CD8-positive, alpha-beta memory T cell (primary cell): ENCODE measurements around the gene CABYR. TPM values are rescaled to one million over a fixed set of nuclear protein-coding genes. Genes with fewer than 3 reads are reported as not detected.

Experiments used
- CTCF ChIA-PET: fragments of 350-600 bp; sonication (Branson Sonifier 250); formaldehyde crosslinking; loops from one replicate; lab custom pipeline; 2021; ENCODE audit warnings: antibody characterized with exemption; lab: Charles Lee
- POLR2A ChIA-PET: fragments of 350-600 bp; sonication (Branson Sonifier 250); formaldehyde crosslinking; loops from one replicate; lab custom pipeline; 2021; ENCODE audit warnings: antibody characterized with exemption; lab: Charles Lee
- DNase-seq, 5 donors: peaks; one replicate each; pipeline versions ENCODE4 v3.0.0 to v3.0.0-alpha.2; 2020 to 2022; ENCODE audit warnings: mixed read lengths in 1 of 5
- H3K27ac ChIP-seq: one replicate; pipeline ENCODE4 v1.7.0; 2013; ENCODE audit warnings: low read depth, mild to moderate bottlenecking, low read length, moderate library complexity
- H3K27me3 ChIP-seq: 2 replicates; pipeline ENCODE4 v1.7.0; 2013; ENCODE audit warnings: low read length, mild to moderate bottlenecking; ENCODE audit not compliant: insufficient read depth, poor library complexity, severe bottlenecking
- H3K36me3 ChIP-seq: 2 replicates; pipeline ENCODE4 v1.7.0; 2013; ENCODE audit warnings: mild to moderate bottlenecking, low read length, moderate library complexity; ENCODE audit not compliant: insufficient read depth
- H3K4me1 ChIP-seq: 2 replicates; pipeline ENCODE4 v1.7.0; 2013; ENCODE audit warnings: mild to moderate bottlenecking, low read length, moderate library complexity; ENCODE audit not compliant: insufficient read depth
- H3K4me3 ChIP-seq: 2 replicates; pipeline ENCODE4 v1.7.0; 2013; ENCODE audit warnings: mild to moderate bottlenecking, low read length
- H3K9me3 ChIP-seq: 2 replicates; pipeline ENCODE4 v1.7.0; 2013; ENCODE audit warnings: mild to moderate bottlenecking, low read length
- H3K27ac Mint-ChIP-seq, 8 donors: one replicate each; pipeline ENCODE4 v1.8.0; 2020 to 2021; ENCODE audit warnings: mixed read lengths in 8 of 8, mild to moderate bottlenecking in 6 of 8, inconsistent platforms in 3 of 8, moderate library complexity in 3 of 8
- H3K27me3 Mint-ChIP-seq, 2 donors: one replicate each; pipeline ENCODE4 v1.8.0; 2020 to 2021; ENCODE audit warnings: mixed read lengths in 2 of 2, mild to moderate bottlenecking in 1 of 2, moderate library complexity in 1 of 2
- H3K36me3 Mint-ChIP-seq, 3 donors: one replicate each; pipeline ENCODE4 v1.8.0; 2020 to 2021; ENCODE audit warnings: mixed read lengths in 3 of 3, inconsistent platforms in 1 of 3, mild to moderate bottlenecking in 1 of 3
- H3K4me1 Mint-ChIP-seq, 3 donors: one replicate each; pipeline ENCODE4 v1.8.0; 2020 to 2021; ENCODE audit warnings: mixed read lengths in 3 of 3, inconsistent platforms in 1 of 3, mild to moderate bottlenecking in 1 of 3
- H3K4me3 Mint-ChIP-seq, 7 donors: one replicate each; pipeline ENCODE4 v1.8.0; 2020 to 2021; ENCODE audit warnings: mixed read lengths in 7 of 7, mild to moderate bottlenecking in 6 of 7, moderate library complexity in 4 of 7, inconsistent platforms in 2 of 7
- H3K9me3 Mint-ChIP-seq, 5 donors: one replicate each; pipeline ENCODE4 v1.8.0; 2020 to 2022; ENCODE audit warnings: mixed read lengths in 5 of 5, mild to moderate bottlenecking in 3 of 5, moderate library complexity in 2 of 5, inconsistent platforms in 1 of 5
- polyA plus RNA-seq: library from polyadenylated mRNA; unstranded; fragments of 300-500 nt; fragmentation: Illumina TruSeq; gene quantifications from one replicate; pipeline ENCODE4 v1.2.3, GENCODE V29; 2021
- total RNA-seq, 2 experiments: library from RNA; stranded (reverse); gene quantifications; one replicate each; pipeline ENCODE4 v1.2.3, GENCODE V29; 2021

The CABYR gene
- total and polyA plus RNA-seq, 3 experiments from 2014 or later: 0.62 to 1.7 (median 1.2) TPM

DNA sequence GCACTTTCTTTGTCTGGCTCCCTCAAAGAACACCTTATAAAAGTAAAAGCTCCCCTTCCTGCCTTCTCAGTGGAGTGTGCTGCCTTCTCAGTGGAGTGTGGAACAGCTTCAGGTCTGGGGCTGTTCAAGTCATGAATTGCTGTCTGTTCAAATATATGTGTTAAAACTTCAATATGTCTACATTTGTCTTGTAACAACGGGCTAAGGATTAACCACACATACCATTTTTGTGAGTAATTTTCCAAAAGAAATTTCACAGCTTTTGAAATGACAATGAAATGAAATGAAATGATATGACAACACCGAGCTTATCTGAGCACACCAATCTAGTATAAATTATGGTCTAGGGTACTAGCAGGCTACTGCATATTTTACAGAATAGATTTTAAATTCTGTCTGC lies 42.9 kb downstream of the CABYR start:
- no peak for DNase-seq
- Histone ChIP-seq H3K36me3 (no peaks in the 10 kb centered on the region), H3K27me3 (no peaks in the 10 kb centered on the region), H3K27ac (no peak overlapping the region), H3K9me3 (no peaks in the 10 kb centered on the region), H3K4me1 (no peaks in the 10 kb centered on the region), H3K4me3 (no peak overlapping the region)
- Mint-ChIP-seq H3K27me3 (peaks cover 3 to 14% of the 10 kb centered on the region in 2 donors), H3K36me3 (peaks cover 0 to 4% (median 0%) of the 10 kb centered on the region in 3 donors), H3K4me1 (no peaks in the 10 kb centered on the region), H3K9me3 (no peaks in the 10 kb centered on the region), H3K4me3 (no peak overlapping the region), H3K27ac (peak overlapping the region in 1 of 8 donors; percentile 9)
- ChIA-PET CTCF (no interaction called here), POLR2A (no interaction called here)

DNA sequence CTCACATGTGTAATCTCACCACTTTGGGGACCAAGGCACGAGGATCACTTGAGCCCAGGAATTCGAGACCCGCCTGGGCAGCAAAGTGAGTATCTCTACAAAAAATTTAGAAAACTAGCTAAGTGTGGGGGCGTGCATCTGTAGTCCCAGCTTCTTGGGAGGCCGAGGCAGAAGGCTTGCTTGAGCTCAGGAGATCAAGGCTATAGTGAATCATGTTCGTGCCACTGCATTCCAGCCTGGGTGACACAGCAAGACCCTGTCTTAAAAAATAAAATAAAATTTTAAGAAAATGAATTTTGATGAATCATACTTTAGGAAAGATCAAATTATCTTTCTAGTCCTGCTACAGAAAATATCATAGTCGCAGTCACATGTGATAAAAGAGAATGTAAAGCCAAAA lies 46.9 kb downstream of the CABYR start:
- H3K27me3 Mint-ChIP-seq: peaks cover 14 to 42% of the 10 kb centered on the region in 2 donors
- Histone ChIP-seq H3K4me3 (no peak overlapping the region), H3K9me3 (no peaks in the 10 kb centered on the region), H3K4me1 (no peaks in the 10 kb centered on the region), H3K27me3 (no peaks in the 10 kb centered on the region), H3K36me3 (no peaks in the 10 kb centered on the region), H3K27ac (no peak overlapping the region)
- peaks cover 0 to 4% (median 0%) of the 10 kb centered on the region in 3 donors for H3K36me3 Mint-ChIP-seq
- DNase-seq: no peak
- no peaks in the 10 kb centered on the region for H3K4me1 Mint-ChIP-seq
- no peak overlapping the region for H3K27ac Mint-ChIP-seq
- H3K9me3 Mint-ChIP-seq: no peaks in the 10 kb centered on the region
- no peak overlapping the region for H3K4me3 Mint-ChIP-seq
- ChIA-PET POLR2A (no interaction called here), CTCF (no interaction called here)

GRCh38 chr18:24187049-24187448 lies 48.2 kb downstream of the CABYR start:
- Mint-ChIP-seq H3K4me1 (no peaks in the 10 kb centered on the region), H3K36me3 (peaks cover 0 to 4% (median 0%) of the 10 kb centered on the region in 3 donors), H3K27ac (peak overlapping the region in 1 of 8 donors; percentile 8), H3K4me3 (no peak overlapping the region), H3K9me3 (no peaks in the 10 kb centered on the region), H3K27me3 (peaks cover 15 to 49% of the 10 kb centered on the region in 2 donors)
- no peaks in the 10 kb centered on the region for H3K4me1 ChIP-seq
- H3K36me3 ChIP-seq: no peaks in the 10 kb centered on the region
- no peaks in the 10 kb centered on the region for H3K27me3 ChIP-seq
- DNase-seq: no peak
- no peak overlapping the region for H3K4me3 ChIP-seq
- ChIA-PET CTCF (interaction anchor here (1.6 kb wide), 1 partner anchor 9 kb away, joined by 3 read pairs; no protein-coding TSS in a partner anchor), POLR2A (no interaction called here)
- no peak overlapping the region for H3K27ac ChIP-seq
- H3K9me3 ChIP-seq: no peaks in the 10 kb centered on the region

- no peak overlapping the region for H3K27ac ChIP-seq
- CTCF ChIA-PET: interaction anchor here (1.6 kb wide), 1 partner anchor 9 kb away, joined by 3 read pairs; no protein-coding TSS in a partner anchor
- POLR2A ChIA-PET: no interaction called here
- no peaks in the 10 kb centered on the region for H3K36me3 ChIP-seq
- Mint-ChIP-seq H3K4me3 (no peak overlapping the region), H3K36me3 (peaks cover 0 to 4% (median 0%) of the 10 kb centered on the region in 3 donors), H3K27ac (no peak overlapping the region), H3K9me3 (no peaks in the 10 kb centered on the region), H3K27me3 (peaks cover 17 to 50% of the 10 kb centered on the region in 2 donors), H3K4me1 (no peaks in the 10 kb centered on the region)
- no peak for DNase-seq
- no peaks in the 10 kb centered on the region for H3K9me3 ChIP-seq
- no peak overlapping the region for H3K4me3 ChIP-seq
- H3K27me3 ChIP-seq: no peaks in the 10 kb centered on the region
- no peaks in the 10 kb centered on the region for H3K4me1 ChIP-seq
Measured at GRCh38 chr18:24187689-24188088, 48.8 kb downstream of the CABYR start.

- peaks cover 0 to 4% (median 0%) of the 10 kb centered on the region in 3 donors for H3K36me3 Mint-ChIP-seq
- H3K36me3 ChIP-seq: no peaks in the 10 kb centered on the region
- no peaks in the 10 kb centered on the region for H3K4me1 Mint-ChIP-seq
- POLR2A ChIA-PET: no interaction called here
- CTCF ChIA-PET: interaction anchor here (1.6 kb wide), 1 partner anchor 10 kb away, joined by 3 read pairs; no protein-coding TSS in a partner anchor
- no peak overlapping the region for H3K4me3 ChIP-seq
- DNase-seq: no peak
- H3K9me3 Mint-ChIP-seq: no peaks in the 10 kb centered on the region
- H3K27me3 Mint-ChIP-seq: peaks cover 17 to 48% of the 10 kb centered on the region in 2 donors
- no peak overlapping the region for H3K4me3 Mint-ChIP-seq
- no peak overlapping the region for H3K27ac ChIP-seq
- H3K27ac Mint-ChIP-seq: no peak overlapping the region
- no peaks in the 10 kb centered on the region for H3K9me3 ChIP-seq
- no peaks in the 10 kb centered on the region for H3K4me1 ChIP-seq
- H3K27me3 ChIP-seq: no peaks in the 10 kb centered on the region
Measured at GRCh38 chr18:24188120-24188519, 49.3 kb downstream of the CABYR start.

- CTCF ChIA-PET: no interaction called here
Measured at GRCh38 chr18:24189007-24189528, 50.2 kb downstream of the CABYR start.

DNA sequence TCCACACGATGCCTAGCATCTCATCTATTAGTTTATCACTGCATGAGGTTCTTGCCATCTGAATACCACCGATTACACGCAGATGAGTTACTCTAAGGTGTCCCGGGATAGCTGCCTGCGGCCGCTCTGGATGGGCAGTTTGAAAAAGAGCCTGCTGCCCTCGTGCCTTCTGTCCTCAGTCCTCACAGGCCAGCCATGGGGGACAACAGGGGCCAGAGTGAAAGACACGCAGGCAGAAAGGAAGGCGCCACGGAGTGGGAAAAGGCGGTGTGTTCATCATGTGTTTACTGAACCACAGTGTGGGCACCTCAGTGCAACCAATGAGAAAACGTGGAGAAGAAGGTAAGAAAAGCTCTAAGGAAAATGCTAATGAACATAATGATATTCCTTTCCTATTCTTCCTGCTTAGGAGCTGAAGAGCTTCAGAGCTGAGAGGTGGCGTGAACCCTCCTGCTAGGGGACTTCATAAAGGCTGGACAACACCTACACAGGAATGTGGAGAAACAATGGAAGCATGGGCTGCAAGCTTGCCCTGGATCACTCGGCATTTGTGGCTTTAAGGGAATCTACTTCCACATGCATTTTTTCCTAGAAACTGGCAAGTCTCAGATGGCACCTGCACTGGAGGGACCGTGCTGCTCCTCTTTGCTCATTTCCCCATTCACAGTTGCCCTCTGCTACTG lies 50.9 kb downstream of the CABYR start:
- H3K27ac ChIP-seq: no peak overlapping the region
- no peaks in the 10 kb centered on the region for H3K27me3 ChIP-seq
- no peaks in the 10 kb centered on the region for H3K4me1 ChIP-seq
- H3K27me3 Mint-ChIP-seq: peaks cover 15 to 38% of the 10 kb centered on the region in 2 donors
- H3K4me1 Mint-ChIP-seq: no peaks in the 10 kb centered on the region
- H3K27ac Mint-ChIP-seq: peak overlapping the region in 1 of 8 donors; percentile 21
- H3K4me3 ChIP-seq: no peak overlapping the region
- H3K4me3 Mint-ChIP-seq: no peak overlapping the region
- peaks cover 0 to 3% (median 0%) of the 10 kb centered on the region in 3 donors for H3K36me3 Mint-ChIP-seq
- POLR2A ChIA-PET: no interaction called here
- DNase-seq: no peak
- CTCF ChIA-PET: interaction anchor here (1.5 kb wide), 1 partner anchor 15 kb away, joined by 3 read pairs; no protein-coding TSS in a partner anchor
- H3K36me3 ChIP-seq: no peaks in the 10 kb centered on the region
- no peaks in the 10 kb centered on the region for H3K9me3 Mint-ChIP-seq
- no peaks in the 10 kb centered on the region for H3K9me3 ChIP-seq

More at GRCh38 chr18:24189007-24189528, 50.2 kb downstream of the CABYR start:
- no peak overlapping the region for H3K27ac ChIP-seq
- no peak overlapping the region for H3K4me3 Mint-ChIP-seq
- H3K4me1 ChIP-seq: no peaks in the 10 kb centered on the region
- POLR2A ChIA-PET: no interaction called here
- no peaks in the 10 kb centered on the region for H3K9me3 ChIP-seq
- no peaks in the 10 kb centered on the region for H3K36me3 ChIP-seq
- peaks cover 17 to 46% of the 10 kb centered on the region in 2 donors for H3K27me3 Mint-ChIP-seq
- H3K36me3 Mint-ChIP-seq: peaks cover 0 to 4% (median 0%) of the 10 kb centered on the region in 3 donors
- H3K27me3 ChIP-seq: no peaks in the 10 kb centered on the region
- H3K27ac Mint-ChIP-seq: no peak overlapping the region
- no peaks in the 10 kb centered on the region for H3K4me1 Mint-ChIP-seq
- H3K4me3 ChIP-seq: no peak overlapping the region
- DNase-seq: no peak
- H3K9me3 Mint-ChIP-seq: no peaks in the 10 kb centered on the region

- H3K36me3 ChIP-seq: no peaks in the 10 kb centered on the region
- Mint-ChIP-seq H3K9me3 (no peaks in the 10 kb centered on the region), H3K27ac (no peak overlapping the region), H3K4me1 (no peaks in the 10 kb centered on the region), H3K36me3 (no peaks in the 10 kb centered on the region), H3K4me3 (no peak overlapping the region), H3K27me3 (peaks cover 14 to 35% of the 10 kb centered on the region in 2 donors)
- H3K27me3 ChIP-seq: no peaks in the 10 kb centered on the region
- no peak overlapping the region for H3K4me3 ChIP-seq
- no peak for DNase-seq
- POLR2A ChIA-PET: no interaction called here
- no peak overlapping the region for H3K27ac ChIP-seq
- no peaks in the 10 kb centered on the region for H3K9me3 ChIP-seq
- CTCF ChIA-PET: interaction anchor here (0.5 to 1.5 kb wide), 2 partner anchors 14 to 377 kb away, joined by 3 to 4 read pairs; no protein-coding TSS in a partner anchor
- no peaks in the 10 kb centered on the region for H3K4me1 ChIP-seq
Measured at GRCh38 chr18:24190590-24190989, 51.7 kb downstream of the CABYR start.
